K562 (cell line): Measurements from ENCODE around the gene SH3BP5L. TPM values are rescaled to one million over a fixed set of nuclear protein-coding genes. Genes with fewer than 3 reads are reported as not detected.
A peak's percentile ranks its signal among the peaks of the same experiment; 100 is the strongest.

ENCODE experiments used
- POLR2AphosphoS2 ChIP-seq: IDR thresholded peaks from 2 replicates; pipeline ENCODE4 v1.6.1; 2012; ENCODE audit warnings: low read length, improper control_type of control experiment
- XRCC3 ChIP-seq: fragments of 450-650 bp; IDR thresholded peaks from 2 replicates; pipeline ENCODE4 v1.6.1; 2017; ENCODE audit warnings: mild to moderate bottlenecking, moderate library complexity
- YY1 ChIP-seq, 3 experiments: IDR thresholded peaks; 2 replicates each; pipeline ENCODE4 v1.6.1; 2011; ENCODE audit warnings: low read length in 2 of 3, mild to moderate bottlenecking in 2 of 3, moderate library complexity in 2 of 3, borderline replicate concordance in 1 of 3, control low read depth in 1 of 3, low read depth in 1 of 3; ENCODE audit not compliant: insufficient read depth in 3 of 3, insufficient replicate concordance in 2 of 3, control insufficient read depth in 1 of 3, insufficient read length in 1 of 3; ENCODE audit errors: extremely low read depth in 1 of 3
- ZNF707 ChIP-seq: fragments of 250-450 bp; sonication (Bioruptor Pico); conservative IDR thresholded peaks from 2 replicates; pipeline ENCODE4 v1.8.0; 2022; ENCODE audit warnings: inconsistent platforms, mild to moderate bottlenecking, moderate library complexity
- polyA plus RNA-seq, 8 experiments: library from polyadenylated mRNA; depleted of rRNA in 4 of 8; stranded (reverse) in 5 of 8; unstranded in 3 of 8; fragments of >200 nt; fragmentation: Nextera tagmentation in 2 of 8; fragmentation: Illumina TruSeq in 1 of 8; extraction: Ambion mirVana in 2 of 8; extraction: Trizol in 1 of 8; gene quantifications; 2 replicates each; pipeline versions ENCODE4 v1.2.1 to v1.2.3, GENCODE V29; 2011 to 2014; ENCODE audit warnings: inconsistent platforms in 1 of 8, missing spikeins in 1 of 8
- total RNA-seq, 7 experiments: library from RNA; depleted of rRNA in 6 of 7; stranded (reverse); fragments of >200 nt in 6 of 7; fragmentation: Illumina TruSeq in 2 of 7; extraction: Trizol in 2 of 7; gene quantifications; 2 replicates each; pipeline versions ENCODE4 v1.2.1 to v1.2.3, GENCODE V29; 2011 to 2021; ENCODE audit warnings: low replicate concordance in 1 of 7
- TF ChIP-seq, protein P1 (sequence below): fragments of 450-650 bp; IDR thresholded peaks from 2 replicates; pipeline ENCODE4 v1.6.1; 2016; ENCODE audit warnings: low read depth

Gene SH3BP5L
- total and polyA plus RNA-seq, 9 of the 15 experiments (the other 6 are each of a cell fraction or from before 2014, with no cell fraction given), result 1.9 to 26.5 (median 15.8) TPM

DNA sequence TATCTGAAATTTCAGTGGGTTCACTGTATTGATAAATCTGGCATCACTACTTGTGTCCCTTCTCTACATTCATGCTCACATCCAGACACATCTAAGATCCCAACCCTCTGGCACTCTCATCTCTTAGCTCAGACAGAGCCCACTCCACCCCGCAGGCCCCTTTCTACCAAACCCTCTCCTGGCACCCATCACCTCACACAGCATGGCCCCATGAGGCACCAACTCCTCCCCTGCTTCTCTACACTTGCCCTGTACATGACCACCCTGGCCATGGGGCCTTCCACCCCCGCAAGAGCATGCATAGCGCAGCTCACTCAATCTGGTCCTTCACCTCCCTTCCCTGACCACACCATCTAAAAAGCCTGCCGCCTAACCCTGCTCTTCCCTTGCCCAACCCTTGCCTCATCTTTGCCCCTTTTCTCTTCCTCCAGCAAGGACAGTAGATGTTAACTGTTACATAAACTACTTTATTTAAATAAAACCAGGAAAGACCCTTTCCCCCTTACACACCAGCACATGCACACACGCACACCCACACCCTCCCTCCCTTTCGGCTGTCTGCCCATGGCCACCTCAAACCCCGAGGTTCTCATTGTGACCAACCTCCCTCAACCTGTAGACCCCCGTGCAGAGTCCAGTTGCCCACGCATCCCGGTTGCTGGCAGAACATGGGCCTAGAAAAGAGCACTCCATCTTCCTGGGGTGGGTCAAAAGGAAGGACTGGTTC, 15.6 kb downstream of the SH3BP5L start (continued):
- TF ChIP-seq, protein P1, sequence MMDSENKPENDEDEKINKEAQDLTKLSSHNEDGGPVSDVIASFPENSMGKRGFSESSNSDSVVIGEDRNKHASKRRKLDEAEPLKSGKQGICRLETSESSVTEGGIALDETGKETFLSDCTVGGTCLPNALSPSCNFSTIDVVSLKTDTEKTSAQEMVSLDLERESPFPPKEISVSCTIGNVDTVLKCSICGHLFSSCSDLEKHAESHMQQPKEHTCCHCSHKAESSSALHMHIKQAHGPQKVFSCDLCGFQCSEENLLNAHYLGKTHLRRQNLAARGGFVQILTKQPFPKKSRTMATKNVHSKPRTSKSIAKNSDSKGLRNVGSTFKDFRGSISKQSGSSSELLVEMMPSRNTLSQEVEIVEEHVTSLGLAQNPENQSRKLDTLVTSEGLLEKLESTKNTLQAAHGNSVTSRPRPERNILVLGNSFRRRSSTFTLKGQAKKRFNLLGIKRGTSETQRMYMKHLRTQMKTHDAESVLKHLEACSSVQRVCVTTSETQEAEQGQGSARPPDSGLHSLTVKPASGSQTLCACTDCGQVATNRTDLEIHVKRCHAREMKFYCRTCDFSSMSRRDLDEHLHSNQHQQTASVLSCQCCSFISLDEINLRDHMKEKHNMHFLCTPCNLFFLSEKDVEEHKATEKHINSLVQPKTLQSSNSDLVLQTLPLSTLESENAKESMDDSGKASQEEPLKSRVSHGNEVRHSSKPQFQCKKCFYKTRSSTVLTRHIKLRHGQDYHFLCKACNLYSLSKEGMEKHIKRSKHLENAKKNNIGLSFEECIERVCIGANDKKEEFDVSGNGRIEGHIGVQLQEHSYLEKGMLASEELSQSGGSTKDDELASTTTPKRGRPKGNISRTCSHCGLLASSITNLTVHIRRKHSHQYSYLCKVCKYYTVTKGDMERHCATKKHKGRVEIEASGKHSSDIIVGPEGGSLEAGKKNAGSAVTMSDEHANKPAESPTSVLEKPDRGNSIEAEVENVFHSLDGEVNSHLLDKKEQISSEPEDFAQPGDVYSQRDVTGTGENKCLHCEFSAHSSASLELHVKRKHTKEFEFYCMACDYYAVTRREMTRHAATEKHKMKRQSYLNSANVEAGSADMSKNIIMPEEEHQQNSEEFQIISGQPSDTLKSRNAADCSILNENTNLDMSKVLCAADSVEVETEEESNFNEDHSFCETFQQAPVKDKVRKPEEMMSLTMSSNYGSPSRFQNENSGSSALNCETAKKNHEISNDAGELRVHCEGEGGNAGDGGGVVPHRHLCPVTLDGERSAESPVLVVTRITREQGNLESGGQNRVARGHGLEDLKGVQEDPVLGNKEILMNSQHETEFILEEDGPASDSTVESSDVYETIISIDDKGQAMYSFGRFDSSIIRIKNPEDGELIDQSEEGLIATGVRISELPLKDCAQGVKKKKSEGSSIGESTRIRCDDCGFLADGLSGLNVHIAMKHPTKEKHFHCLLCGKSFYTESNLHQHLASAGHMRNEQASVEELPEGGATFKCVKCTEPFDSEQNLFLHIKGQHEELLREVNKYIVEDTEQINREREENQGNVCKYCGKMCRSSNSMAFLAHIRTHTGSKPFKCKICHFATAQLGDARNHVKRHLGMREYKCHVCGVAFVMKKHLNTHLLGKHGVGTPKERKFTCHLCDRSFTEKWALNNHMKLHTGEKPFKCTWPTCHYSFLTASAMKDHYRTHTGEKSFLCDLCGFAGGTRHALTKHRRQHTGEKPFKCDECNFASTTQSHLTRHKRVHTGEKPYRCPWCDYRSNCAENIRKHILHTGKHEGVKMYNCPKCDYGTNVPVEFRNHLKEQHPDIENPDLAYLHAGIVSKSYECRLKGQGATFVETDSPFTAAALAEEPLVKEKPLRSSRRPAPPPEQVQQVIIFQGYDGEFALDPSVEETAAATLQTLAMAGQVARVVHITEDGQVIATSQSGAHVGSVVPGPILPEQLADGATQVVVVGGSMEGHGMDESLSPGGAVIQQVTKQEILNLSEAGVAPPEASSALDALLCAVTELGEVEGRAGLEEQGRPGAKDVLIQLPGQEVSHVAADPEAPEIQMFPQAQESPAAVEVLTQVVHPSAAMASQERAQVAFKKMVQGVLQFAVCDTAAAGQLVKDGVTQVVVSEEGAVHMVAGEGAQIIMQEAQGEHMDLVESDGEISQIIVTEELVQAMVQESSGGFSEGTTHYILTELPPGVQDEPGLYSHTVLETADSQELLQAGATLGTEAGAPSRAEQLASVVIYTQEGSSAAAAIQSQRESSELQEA, result no peak
- no peak for TF ChIP-seq YY1 (IDR thresholded peaks at IDR 0.05; ENCODE audit: borderline replicate concordance in 1 of 3, control insufficient read depth in 1 of 3, extremely low read depth in 1 of 3, insufficient read depth in 3 of 3, insufficient read length in 1 of 3, insufficient replicate concordance in 2 of 3, low read depth in 1 of 3, low read length in 2 of 3)
- no peak for TF ChIP-seq XRCC3
- TF ChIP-seq ZNF707, result no peak
- TF ChIP-seq POLR2AphosphoS2, result 0 out of 2 replicates have a peak, but pooled peaks have one; percentile 56
